GM12801 (cell line): ENCODE results near the gene TTC9C.

ENCODE experiments used
- CTCF ChIP-seq: IDR thresholded peaks from one replicate; pipeline ENCODE4 v1.5.1; 2011; ENCODE audit warnings: control low read depth; ENCODE audit not compliant: insufficient read length; ENCODE audit errors: extremely low read depth

TTC9C gene

GRCh38 chr11:62728171-62728988, at the start of gene TTC9C:
Gene TTC9C (plus strand): TSS chr11:62728486. CDS start chr11:62728849, 363 bp downstream.
- TF ChIP-seq CTCF: no peak

GRCh38 chr11:62678770-62679696, 49.3 kb upstream of the TTC9C start, which contains the start of gene UBXN1:
Gene UBXN1 (minus strand): TSS chr11:62679073. CDS start chr11:62678923, 150 bp downstream.
- TF ChIP-seq CTCF: no peak

GRCh38 chr11:62680825-62681240, 47.5 kb upstream of the TTC9C start:
- TF ChIP-seq CTCF: no peak

GRCh38 chr11:62682518-62682917, 45.8 kb upstream of the TTC9C start:
- no peak for TF ChIP-seq CTCF

GRCh38 chr11:62687508-62688396, 40.5 kb upstream of the TTC9C start:
- TF ChIP-seq CTCF: no peak

GRCh38 chr11:62688491-62688890, 39.8 kb upstream of the TTC9C start:
- no peak for TF ChIP-seq CTCF
